Measurements from ENCODE around the gene FBN1. TPM values are rescaled to one million over a fixed set of nuclear protein-coding genes. Genes with fewer than 3 reads are reported as not detected.

Gene FBN1
- total and polyA plus RNA-seq, 2 experiments from 2014 or later: 2.1 to 5.3 TPM

GRCh38 chr15:48577469-48577868 lies 68.0 kb downstream of the FBN1 start:
- DNase-seq (ENCODE audit: low read depth in 1 of 2, low spot score in 1 of 2): no peak
- H3K4me3 ChIP-seq: no peak overlapping the region
- no peaks in the 10 kb centered on the region for H3K36me3 ChIP-seq
- TF ChIP-seq, protein P1, sequence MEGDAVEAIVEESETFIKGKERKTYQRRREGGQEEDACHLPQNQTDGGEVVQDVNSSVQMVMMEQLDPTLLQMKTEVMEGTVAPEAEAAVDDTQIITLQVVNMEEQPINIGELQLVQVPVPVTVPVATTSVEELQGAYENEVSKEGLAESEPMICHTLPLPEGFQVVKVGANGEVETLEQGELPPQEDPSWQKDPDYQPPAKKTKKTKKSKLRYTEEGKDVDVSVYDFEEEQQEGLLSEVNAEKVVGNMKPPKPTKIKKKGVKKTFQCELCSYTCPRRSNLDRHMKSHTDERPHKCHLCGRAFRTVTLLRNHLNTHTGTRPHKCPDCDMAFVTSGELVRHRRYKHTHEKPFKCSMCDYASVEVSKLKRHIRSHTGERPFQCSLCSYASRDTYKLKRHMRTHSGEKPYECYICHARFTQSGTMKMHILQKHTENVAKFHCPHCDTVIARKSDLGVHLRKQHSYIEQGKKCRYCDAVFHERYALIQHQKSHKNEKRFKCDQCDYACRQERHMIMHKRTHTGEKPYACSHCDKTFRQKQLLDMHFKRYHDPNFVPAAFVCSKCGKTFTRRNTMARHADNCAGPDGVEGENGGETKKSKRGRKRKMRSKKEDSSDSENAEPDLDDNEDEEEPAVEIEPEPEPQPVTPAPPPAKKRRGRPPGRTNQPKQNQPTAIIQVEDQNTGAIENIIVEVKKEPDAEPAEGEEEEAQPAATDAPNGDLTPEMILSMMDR (IDR thresholded peaks at IDR 0.05; ENCODE audit: low read depth, low read length): no peak
- no peaks in the 10 kb centered on the region for H3K9me3 ChIP-seq (ENCODE audit: low read depth)
- peaks cover 7% of the 10 kb centered on the region for H3K4me1 ChIP-seq (ENCODE audit: low read depth)
- H3K27me3 ChIP-seq: no peaks in the 10 kb centered on the region
- H3K27ac ChIP-seq: no peak overlapping the region

DNA sequence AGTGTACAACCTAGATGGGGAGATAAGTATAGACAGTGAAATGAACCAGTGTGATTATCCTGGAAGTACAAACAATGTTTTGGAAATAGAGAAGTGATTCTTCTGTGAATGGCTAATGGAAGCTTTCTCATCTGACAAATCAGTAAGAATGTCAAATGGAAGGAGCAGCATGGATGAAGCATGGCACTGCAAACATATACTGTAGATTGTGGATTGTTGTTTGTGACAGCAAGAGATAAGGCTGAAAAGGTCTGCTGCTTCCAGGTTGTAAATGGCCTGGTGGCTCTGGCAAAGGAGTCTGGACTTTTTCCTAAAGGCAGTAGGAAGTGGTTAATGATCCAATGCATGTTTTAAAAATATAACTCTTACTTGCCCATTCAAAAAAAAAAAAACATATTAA lies 71.3 kb downstream of the FBN1 start:
- Histone ChIP-seq H3K9me3 (ENCODE audit: low read depth) (no peaks in the 10 kb centered on the region), H3K36me3 (no peaks in the 10 kb centered on the region), H3K27me3 (no peaks in the 10 kb centered on the region), H3K4me1 (ENCODE audit: low read depth) (peaks cover 7% of the 10 kb centered on the region), H3K27ac (peak overlapping the region; percentile 21), H3K4me3 (no peak overlapping the region)
- peak in 1 of 2 donors; percentile 30 for DNase-seq (ENCODE audit: low read depth in 1 of 2, low spot score in 1 of 2)
- TF ChIP-seq, protein P1 (IDR thresholded peaks at IDR 0.05; ENCODE audit: low read depth, low read length): no peak

DNA sequence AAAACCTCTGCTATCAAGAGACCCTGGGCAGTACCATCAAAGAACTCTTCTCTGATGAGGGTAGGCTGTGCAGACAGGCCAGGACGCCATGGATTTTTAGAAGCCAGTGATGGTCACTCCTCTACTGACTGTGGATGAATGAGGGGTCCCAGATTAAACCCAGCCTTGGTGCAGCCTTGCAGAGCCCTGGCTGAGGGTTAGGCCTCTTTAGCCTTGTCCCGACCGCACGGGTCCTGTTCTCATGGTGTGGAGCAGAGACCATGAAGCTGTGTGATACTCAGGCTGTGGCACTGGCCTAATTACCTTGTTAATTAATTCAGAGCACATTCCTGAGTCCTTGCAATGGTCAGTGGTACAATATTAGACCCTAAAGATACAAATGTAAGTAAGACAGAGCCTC lies 71.7 kb downstream of the FBN1 start:
- TF ChIP-seq, protein P1 (IDR thresholded peaks at IDR 0.05; ENCODE audit: low read depth, low read length): no peak
- H3K27me3 ChIP-seq: no peaks in the 10 kb centered on the region
- peak overlapping the region; percentile 21 for H3K27ac ChIP-seq
- no peaks in the 10 kb centered on the region for H3K36me3 ChIP-seq
- DNase-seq (ENCODE audit: low read depth in 1 of 2, low spot score in 1 of 2): peak in 1 of 2 donors; percentile 3
- no peak overlapping the region for H3K4me3 ChIP-seq
- H3K4me1 ChIP-seq (ENCODE audit: low read depth): peaks cover 7% of the 10 kb centered on the region
- H3K9me3 ChIP-seq (ENCODE audit: low read depth): no peaks in the 10 kb centered on the region

GRCh38 chr15:48572823-48573222 lies 72.7 kb downstream of the FBN1 start:
- Histone ChIP-seq H3K27ac (no peak overlapping the region), H3K9me3 (ENCODE audit: low read depth) (no peaks in the 10 kb centered on the region), H3K36me3 (no peaks in the 10 kb centered on the region), H3K27me3 (no peaks in the 10 kb centered on the region), H3K4me1 (ENCODE audit: low read depth) (peaks cover 7% of the 10 kb centered on the region), H3K4me3 (no peak overlapping the region)
- DNase-seq (ENCODE audit: low read depth in 1 of 2, low spot score in 1 of 2): no peak
- TF ChIP-seq, protein P1 (IDR thresholded peaks at IDR 0.05; ENCODE audit: low read depth, low read length): no peak

- H3K27me3 ChIP-seq: no peaks in the 10 kb centered on the region
- no peaks in the 10 kb centered on the region for H3K36me3 ChIP-seq
- peaks cover 7% of the 10 kb centered on the region for H3K4me1 ChIP-seq (ENCODE audit: low read depth)
- H3K4me3 ChIP-seq: no peak overlapping the region
- no peak for DNase-seq (ENCODE audit: low read depth in 1 of 2, low spot score in 1 of 2)
- no peak overlapping the region for H3K27ac ChIP-seq
- no peaks in the 10 kb centered on the region for H3K9me3 ChIP-seq (ENCODE audit: low read depth)
- TF ChIP-seq, protein P1 (IDR thresholded peaks at IDR 0.05; ENCODE audit: low read depth, low read length): no peak
Measured at GRCh38 chr15:48571510-48571909, 74.0 kb downstream of the FBN1 start.

- H3K4me1 ChIP-seq (ENCODE audit: low read depth): peaks cover 7% of the 10 kb centered on the region
- DNase-seq (ENCODE audit: low read depth in 1 of 2, low spot score in 1 of 2): no peak
- TF ChIP-seq, protein P1 (IDR thresholded peaks at IDR 0.05; ENCODE audit: low read depth, low read length): no peak
- no peaks in the 10 kb centered on the region for H3K9me3 ChIP-seq (ENCODE audit: low read depth)
- no peaks in the 10 kb centered on the region for H3K27me3 ChIP-seq
- no peak overlapping the region for H3K27ac ChIP-seq
- no peaks in the 10 kb centered on the region for H3K36me3 ChIP-seq
- H3K4me3 ChIP-seq: no peak overlapping the region
Measured at GRCh38 chr15:48570822-48571221, 74.7 kb downstream of the FBN1 start.
